IPS-11a (cell line): ENCODE measurements around the gene TMEM140.
"Not testable (repeated sequence)": the region's sequence is repeated elsewhere in the genome, so short reads cannot be mapped to it uniquely, and the experiment has no call there.

Experiments
- H3K4me3 ChIP-seq: one replicate; pipeline ENCODE4 v1.5.1; 2013; ENCODE audit warnings: low read depth, low read length, control low read depth

The TMEM140 gene

DNA sequence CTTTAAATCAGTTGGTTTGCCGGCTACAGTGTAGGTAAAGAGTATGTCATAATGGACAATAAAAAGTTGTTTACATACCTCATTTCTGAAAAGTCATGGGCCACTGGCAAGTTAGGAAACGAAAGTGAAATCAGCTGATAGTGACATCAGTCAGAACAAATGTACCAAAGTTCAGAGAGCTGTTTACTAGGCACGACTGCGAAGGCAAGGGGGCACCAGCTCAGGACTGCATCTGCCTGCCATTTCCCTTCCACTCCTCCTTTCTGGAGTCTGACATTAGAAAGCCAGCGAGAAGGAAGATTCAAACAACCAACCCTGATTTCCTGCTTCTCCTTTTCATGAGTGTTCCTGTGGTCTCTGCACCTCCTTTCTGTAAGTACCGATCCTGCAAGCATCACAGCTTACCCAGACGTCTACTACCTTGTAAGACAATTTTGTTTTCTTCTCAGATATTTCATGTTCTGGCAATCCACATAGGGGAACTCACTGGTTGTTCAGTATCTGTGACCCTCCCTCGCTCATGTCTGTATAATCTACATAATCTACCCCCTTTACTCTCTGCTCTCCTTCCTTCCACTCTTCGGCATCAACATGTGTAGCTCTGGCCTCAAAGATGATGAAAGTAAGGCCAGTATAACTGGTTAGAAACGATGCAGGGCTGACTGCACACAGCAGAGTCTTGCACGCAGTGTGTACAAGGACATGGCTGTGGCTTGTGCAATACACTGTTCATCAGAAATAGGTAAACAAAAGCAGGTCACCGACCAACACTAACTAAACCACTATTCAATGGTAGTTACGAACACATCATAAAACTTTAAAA lies at the start of gene TMEM140:
TSS of gene TMEM140 (plus strand) at position 174 of the 823 bp plus-strand sequence. CDS start 16,370 bp downstream, outside the sequence.
- H3K4me3 ChIP-seq, result no peak within 1 kb of the TSS

DNA sequence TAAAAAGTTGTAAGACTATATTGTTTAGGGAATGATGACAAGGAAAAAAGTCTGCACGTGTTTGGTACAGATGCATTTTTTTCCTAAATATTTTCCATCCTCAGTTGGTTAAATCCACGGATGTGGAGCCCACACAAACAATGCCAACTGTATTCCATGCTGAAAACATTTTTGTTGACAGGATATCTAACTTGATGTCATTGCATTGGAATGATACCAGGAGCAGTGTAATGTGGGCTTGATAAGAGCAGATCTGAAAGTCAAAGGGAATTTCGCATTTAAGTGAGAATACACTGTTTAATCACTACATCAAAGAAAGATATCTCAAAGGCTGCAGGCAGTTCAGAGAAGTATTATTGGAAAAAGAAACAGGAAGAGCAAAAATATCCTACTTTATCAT lies 49.5 kb upstream of the TMEM140 start:
- H3K4me3 ChIP-seq, result no peak overlapping the region

DNA sequence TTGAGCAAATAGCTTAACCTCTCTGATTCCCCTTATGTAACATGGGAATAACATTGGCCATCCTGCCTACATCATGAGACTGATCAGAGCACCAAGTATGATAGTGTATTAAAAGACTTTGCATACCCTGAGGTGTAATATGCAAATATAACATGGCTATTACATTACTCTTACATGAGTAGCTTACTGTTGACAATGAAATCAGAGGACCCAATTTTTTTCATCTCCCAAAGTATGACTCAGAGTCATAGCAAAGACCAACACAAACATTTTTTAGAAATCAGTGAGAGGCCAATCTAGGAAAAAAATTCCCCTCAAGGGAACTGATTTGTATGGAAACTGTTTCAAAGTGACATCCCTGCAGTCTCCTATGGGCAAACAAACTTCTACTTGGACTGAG lies 47.0 kb upstream of the TMEM140 start:
- no peak overlapping the region for H3K4me3 ChIP-seq

DNA sequence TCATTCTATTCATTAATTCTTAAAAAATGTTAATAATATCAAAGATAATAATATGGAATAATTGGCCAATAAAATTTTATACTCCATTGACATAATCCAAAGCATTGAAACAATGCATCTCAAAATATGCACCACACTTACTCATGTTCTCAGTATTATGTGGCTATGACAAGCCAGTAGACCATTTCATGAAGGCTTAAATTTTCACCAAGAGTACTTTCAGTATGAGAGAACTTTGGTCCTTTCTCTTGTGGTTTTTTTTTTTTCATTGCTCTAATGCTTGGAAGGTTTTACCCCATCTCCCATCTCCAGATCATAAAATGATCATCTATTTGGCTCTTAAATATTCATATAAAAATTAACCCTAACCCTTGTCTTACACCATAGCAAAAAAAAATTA lies 45.5 kb upstream of the TMEM140 start:
- H3K4me3 ChIP-seq, result no peak overlapping the region

DNA sequence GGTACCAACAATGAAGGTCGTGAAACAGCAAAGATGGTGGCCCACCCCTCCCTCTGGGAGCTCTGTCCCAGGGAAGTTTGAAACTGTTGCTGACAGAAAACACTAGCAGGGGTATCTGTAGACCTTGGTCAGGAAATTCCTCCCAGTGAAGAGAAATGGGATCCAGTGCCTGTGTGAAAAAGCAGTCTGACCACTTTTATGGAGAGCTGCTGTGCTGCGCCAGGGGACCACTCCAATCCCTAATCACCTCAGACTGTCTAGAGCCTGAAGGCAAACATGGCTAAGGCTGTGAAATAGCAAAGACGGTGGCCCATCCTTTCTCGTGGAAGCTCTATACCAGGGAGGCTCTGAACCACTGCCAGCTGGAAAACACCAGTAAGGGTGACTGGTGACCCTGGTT lies 38.3 kb upstream of the TMEM140 start:
- H3K4me3 ChIP-seq, result no peak overlapping the region

DNA sequence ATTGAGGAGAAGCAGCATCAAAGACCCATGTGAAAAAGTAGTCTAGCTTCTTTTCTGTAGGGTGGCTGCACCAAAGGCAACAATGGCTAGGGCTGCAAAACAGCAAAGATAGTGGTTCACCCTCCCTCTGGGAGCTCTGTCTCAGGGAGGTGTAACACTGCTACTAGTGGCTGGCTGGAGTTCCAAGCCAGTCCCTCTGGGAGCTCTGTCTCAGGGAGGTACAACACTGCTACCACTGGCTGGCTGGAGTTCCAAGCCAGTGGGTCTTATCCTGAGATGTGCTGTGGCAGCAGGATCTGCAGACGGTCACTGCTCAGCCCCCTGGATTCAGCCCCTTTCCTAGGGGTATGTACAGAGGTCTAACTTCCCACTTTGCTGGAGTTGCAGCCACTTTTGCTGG lies 37.9 kb upstream of the TMEM140 start:
- no peak overlapping the region for H3K4me3 ChIP-seq

DNA sequence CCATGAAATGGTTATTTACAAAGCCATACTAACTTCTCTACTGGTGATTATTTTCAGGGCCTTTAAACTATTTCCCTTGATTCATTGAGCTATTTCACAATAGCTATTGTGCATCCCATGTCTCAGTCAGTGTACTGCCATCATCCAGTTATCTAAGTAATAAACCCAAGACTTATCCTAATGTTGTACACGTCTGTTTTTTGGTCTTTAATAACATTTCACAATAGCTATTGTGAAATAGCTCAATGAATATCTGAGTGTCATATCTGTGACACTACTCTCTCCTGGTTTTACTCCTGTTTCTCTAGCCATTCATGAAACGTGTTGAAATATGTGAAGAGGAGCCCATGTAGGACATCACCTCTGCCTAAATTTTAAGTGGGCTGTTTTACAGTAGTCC lies 36.5 kb upstream of the TMEM140 start:
- no peak overlapping the region for H3K4me3 ChIP-seq

DNA sequence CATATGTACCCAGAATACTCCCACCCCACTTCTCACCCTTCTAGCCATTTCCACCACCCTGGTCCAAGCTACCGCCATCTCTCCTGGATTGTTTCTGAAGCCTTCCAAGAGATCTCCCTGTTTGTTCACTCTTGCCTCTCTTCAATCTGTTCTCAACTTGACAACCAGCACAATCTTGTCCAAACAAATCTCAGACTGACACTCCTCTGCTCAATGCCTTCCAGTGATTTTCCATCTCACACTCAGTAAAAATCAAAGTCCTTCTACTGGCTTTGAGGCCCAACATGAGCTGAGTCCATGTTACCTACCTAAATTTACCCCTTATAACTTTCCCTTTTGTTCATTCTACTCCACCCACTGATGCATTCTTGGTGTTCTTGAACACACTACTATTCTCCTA lies 33.2 kb upstream of the TMEM140 start:
- H3K4me3 ChIP-seq, result no peak overlapping the region

DNA sequence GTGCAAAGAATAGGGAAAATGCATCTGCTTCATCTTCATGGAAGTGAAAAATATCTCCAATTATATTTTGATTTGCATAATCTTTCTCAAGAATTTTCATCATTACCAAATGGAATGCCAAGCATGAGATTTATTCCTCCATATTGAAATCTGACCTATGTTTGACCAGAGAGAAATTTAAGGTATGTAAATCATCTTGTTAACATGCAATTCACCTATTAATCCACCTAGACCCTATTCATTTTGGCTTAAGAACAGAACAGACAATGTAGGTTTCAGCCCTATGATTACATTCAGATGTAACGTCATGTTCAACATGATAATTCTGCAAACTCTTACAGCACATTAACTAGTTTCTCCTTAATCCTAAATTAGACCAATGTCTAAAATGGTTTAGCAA lies 30.8 kb upstream of the TMEM140 start:
- no peak overlapping the region for H3K4me3 ChIP-seq

DNA sequence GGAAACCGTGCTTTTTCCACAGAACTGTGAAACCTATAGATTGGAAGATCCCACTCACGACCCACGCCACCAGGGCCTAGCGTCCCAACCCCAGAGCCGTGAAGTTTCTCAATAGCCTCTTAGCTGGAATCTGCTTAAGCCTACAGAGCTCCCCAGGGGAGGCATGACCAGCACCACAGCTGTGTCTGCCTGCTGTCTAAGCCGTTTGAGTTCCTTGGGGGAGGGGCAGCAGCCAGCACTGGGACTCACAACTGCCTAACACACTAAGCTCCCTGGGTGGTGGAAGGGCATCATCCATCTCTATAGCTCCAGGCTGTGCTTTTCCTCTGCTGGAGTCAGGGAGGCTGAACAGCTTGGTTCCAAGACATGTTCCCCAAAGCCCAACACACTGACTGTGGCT lies 26.0 kb upstream of the TMEM140 start:
- H3K4me3 ChIP-seq, result no peak overlapping the region

DNA sequence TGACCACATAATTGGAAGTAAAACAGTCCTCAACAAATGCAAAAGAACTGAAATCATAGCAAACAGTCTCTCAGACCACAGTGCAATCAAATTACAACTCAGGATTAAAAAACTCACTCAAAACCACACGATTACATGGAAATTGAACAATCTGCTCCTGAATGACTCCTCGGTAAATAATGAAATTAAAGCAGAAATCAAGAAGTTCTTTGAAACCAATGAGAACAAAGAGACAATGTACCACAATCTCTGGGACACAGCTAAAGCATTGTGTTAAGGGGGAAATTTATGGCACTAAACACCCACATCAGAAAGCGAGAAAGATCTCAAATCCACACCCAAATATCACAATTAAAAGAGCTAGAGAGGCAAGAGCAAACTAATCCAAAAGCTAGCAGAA lies 23.2 kb upstream of the TMEM140 start:
- not testable (repeated sequence) for H3K4me3 ChIP-seq

DNA sequence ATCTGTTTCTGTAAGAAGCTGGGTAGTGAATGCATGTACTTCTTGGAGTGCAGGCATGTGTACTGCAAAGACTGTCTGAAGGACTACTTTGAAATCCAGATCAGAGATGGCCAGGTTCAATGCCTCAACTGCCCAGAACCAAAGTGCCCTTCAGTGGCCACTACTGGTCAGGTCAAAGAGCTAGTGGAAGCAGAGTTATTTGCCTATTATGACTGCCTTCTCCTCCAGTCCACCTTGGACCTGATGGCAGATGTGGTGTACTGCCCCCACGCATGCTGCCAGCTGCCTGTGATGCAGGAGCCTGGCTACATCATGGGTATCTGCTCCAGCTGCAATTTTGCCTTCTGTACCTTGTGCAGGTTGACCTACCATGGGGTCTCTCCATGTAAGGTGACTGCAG lies 18.9 kb upstream of the TMEM140 start:
- H3K4me3 ChIP-seq, result no peak overlapping the region

DNA sequence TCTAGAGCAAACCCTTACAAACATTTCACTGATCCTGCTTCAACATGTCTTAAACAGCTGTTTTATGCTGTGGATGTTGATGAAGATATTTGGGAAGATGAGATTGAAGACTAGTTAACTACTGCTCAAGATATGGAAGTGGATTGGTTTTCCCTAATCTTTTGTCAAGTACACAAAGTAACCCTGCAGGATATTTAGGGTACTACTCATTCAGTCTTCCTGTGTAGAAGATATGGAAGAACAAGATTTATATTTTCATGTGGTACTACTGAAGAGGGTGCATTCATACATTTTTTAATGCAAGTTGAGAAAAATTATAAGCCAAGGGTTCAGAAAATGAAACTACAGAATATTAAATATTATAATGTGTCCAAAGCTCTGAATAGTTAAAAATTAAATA lies 18.3 kb upstream of the TMEM140 start:
- no peak overlapping the region for H3K4me3 ChIP-seq

DNA sequence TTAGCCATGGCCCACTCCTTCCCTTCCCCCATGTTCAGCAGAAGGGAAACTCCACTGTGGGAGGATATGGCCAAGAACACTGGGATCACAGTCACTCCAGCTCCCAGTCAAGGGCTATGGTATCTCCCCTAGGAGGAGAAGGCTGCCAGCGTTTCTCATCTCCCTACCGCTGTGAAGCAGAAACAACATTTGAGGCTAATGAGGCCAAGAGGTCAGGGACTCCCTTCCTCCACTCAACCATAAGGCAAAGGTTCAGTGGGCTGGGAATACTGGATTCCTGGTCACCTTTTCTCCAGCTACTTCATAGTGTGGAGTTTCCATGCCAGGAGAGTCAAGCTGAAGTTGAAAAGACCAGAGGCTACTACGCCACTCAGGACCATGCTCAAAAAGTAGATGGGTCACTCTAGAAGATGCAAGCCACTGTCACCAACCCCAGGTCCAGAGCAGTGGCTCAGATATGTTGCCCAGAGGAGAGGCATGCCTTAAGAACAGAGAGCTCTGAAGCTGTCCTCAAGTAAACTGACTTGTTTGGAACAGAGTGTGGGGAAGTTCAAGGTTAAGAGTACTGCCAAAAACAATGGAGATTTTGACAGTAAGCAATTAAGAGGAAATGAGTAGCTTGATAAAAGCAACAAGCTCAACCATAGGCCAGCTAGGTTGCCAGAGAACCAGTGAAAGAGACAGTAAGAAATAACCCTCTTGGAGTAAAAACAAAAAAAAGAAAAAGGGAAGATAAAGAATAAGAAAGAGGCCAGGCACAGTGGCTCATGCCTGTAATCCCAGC lies 3.8 kb upstream of the TMEM140 start:
- H3K4me3 ChIP-seq, result no peak overlapping the region

DNA sequence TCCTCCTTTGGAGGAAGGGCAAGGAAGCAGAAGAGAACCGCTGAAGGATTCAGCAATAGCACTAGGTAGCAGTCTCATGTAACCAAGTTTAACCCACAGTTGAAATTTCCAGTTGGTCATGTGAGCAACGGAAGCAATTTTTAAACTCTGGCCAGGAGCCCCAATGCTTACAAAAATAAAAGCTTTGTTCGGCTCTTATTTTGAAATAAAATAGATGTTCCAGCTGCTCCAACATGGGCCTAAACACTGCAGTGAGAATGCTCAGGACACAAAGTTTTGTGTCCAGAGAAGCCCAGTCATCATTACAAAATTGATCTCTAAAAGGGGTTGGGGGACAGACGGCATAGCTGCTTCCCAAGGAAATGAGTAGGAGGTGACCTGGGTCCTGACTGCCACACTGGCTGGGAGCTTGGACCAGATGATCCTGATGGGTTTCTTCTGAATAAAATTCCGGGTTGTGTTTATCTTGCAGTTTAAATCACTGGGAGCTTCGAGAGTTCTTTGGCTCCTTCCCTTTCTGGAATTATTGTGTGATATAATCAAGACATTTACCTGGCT lies 452 bp upstream of the TMEM140 start:
- no peak overlapping the region for H3K4me3 ChIP-seq

DNA sequence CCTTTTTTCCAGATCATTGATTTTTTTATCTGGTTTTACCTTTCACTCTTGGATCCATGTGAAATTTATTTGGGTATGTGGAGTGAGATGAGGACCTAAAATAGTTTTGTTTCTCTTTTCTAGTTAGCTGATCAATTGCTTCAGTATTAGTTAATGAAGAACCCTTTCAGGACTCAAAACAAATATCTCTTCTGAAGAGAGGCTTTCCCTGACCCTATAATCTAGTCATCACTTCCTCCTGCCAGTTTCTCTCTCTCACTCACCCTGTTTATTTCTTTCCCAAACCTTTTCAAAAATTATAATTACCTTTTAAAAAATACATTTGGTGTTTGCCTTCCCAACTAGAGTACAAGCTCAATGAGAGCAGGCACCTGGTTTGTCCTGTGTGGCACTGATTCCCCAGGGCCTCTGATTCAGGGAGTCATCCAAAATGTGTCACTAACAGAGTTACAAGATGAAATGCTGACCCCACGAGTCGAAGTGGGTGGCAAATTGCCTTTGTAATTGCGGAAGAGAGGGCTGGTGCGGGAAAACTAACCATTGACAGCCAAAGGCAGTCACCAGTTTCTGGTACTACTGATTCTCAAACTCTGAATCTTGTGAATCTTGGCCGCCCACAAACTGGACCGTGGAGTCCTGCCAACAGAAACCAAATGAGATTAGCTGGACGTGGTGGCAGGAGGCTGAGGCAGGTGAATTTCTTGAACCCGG lies 2.4 kb downstream of the TMEM140 start:
- H3K4me3 ChIP-seq, result no peak overlapping the region

DNA sequence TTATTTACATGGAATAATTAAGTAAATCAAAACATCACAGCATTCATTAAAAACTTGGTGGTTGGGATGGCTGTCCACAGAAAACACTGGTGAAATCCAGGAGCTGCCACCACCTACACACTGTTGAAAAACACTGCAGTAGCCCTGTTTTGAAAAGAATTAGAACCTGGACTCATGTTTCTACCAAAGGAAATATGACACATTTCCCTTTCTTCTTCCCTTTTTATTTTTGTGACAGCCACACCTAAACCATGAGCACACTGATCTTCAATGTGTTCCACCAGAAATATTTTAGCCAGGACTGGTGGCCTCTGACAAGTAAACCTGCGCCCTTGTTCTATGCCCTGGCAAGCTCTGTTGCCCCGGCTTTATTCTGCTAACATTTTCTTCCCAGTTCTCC lies 3.3 kb downstream of the TMEM140 start:
- no peak overlapping the region for H3K4me3 ChIP-seq

DNA sequence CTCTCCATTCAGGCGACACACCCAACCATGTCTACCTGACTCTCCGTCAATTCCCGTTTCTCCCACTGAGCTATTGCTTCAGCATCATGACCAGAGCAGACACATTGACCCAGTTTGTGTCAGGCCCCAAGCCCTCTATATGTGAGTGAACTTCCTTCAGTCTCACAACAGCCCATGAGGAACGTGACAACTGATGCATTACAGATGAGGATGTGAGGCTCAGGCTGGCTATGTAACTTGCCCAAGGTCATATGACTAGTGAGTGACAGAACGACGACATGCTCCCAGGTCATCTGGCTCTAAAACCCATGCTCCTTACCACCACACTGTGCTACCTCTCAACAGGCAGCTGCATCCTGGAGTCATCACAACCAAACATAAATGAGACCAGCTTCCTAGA lies 3.7 kb downstream of the TMEM140 start:
- no peak overlapping the region for H3K4me3 ChIP-seq

DNA sequence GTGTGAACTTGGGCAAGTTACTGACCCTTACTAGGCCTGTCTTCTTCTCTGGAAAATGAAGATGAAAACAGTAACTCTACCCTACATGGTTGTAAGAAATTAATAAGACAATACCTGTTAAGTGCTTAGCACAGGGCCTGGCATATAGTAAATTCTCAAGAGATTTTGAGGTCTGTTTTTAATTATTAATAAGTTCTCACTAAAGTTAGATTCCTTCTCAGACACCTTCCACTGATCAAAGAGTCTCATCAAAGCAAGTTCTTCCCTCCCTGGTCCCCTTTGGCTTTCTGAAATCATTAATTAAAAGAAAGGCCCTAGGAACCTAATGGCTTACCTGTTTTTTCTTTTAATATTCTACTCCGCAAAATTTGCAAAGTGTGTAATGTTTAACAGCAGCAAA lies 4.6 kb downstream of the TMEM140 start:
- H3K4me3 ChIP-seq, result no peak overlapping the region

DNA sequence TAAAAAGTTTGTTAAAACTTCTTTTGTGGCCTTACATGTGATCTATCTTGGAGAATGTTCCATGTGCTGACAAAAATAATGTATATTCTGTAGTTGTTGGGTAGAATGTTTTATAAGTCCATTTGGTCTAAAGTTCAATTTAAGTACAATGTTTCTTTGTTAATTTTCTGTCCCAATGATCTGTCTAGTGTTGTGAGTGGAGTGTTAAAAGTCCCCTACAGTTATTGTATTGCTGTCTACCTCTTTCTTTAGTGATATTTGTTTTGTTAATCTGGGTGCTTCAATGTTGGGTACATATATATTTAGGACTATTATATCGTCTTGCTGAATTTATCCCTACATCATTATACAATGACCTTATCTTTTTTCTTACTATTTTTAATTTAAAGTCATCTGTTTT lies 6.9 kb downstream of the TMEM140 start:
- no peak overlapping the region for H3K4me3 ChIP-seq

DNA sequence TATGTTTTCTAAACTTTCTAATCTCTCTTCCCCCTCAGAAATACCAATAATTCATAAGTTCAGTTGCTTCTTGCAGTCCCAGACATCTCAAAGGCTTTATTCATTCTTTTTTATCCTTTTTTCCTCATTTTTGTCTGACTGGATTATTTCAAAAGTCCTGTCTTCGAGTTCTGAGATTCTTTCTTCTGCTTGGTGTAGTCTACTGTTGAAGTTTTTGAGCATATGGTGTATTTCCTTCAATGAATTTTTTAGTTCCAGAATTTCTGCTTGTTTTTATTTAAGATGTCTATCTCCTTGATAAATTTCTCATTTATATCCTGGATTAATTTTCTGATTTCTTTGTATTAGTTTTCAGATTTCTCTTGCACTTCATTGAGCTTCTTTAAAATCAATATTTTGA lies 8.4 kb downstream of the TMEM140 start:
- H3K4me3 ChIP-seq, result no peak overlapping the region
